HG02678 (cell line): ENCODE data around the gene ADAM12.

Source experiments
- ATAC-seq: cut with Tn5 transposase; IDR thresholded peaks from one replicate; pipeline ENCODE4 v1.9.1; 2021; ENCODE audit warnings: mild to moderate bottlenecking, moderate library complexity; ENCODE audit not compliant: unreplicated experiment

ADAM12 gene

DNA sequence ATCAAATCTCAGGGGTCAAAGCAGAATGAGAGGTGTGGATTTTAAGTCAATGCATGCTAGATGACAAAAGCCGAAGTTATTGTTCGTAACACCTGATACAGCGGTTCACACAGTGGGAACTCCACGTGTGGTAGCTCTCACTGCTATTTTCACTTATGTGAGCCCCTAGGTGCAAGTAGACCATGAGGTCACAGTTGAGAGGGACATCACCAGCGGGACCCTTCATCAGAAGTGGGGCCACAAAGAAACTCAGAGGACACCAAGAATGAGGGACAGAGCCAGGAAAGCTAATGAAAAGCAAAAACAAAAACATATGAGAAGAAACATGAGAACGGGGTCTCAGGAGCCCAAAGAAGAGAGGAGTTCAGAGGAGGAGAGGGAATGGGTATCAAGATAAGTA, 63.5 kb downstream of the ADAM12 start:
- ATAC-seq = no peak

DNA sequence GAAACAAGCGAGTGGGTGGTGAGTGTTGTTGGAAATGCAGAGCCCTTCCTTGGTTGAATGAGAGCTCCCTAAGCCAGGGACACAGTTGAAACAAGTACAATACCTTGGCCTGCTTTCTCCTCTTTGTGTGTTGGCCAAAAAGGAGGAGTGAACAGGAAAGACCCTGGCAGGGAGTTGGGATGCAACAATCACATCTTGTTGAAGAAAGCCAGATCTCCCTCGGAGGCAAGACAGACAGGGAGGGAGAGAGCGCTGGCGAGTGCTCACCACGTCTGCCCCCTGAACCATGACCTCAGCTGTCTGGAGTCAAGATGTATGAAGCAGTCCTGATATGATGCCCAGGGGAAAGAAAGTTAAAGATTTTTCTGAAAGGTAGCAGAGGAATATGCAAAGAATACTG, 66.8 kb downstream of the ADAM12 start:
- ATAC-seq = no peak

DNA sequence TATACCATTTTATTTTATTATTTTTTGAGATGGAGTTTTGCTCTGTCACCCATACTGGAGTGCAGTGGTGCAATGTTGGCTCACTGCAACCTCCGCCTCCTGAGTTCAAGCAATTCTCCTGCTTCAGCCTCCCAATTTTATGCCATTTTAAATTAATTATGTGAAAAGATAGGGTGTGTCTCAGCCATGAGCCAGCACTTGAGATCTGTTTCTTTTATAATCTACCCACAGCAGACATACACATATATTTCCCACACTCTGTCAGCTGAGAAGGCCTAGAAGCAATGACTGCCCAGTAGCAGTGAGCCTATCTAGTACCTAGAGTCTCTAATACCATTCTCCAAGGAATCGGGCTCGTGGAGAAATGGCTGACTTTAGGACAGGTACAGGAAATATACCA, 70.5 kb downstream of the ADAM12 start:
- no peak for ATAC-seq

DNA sequence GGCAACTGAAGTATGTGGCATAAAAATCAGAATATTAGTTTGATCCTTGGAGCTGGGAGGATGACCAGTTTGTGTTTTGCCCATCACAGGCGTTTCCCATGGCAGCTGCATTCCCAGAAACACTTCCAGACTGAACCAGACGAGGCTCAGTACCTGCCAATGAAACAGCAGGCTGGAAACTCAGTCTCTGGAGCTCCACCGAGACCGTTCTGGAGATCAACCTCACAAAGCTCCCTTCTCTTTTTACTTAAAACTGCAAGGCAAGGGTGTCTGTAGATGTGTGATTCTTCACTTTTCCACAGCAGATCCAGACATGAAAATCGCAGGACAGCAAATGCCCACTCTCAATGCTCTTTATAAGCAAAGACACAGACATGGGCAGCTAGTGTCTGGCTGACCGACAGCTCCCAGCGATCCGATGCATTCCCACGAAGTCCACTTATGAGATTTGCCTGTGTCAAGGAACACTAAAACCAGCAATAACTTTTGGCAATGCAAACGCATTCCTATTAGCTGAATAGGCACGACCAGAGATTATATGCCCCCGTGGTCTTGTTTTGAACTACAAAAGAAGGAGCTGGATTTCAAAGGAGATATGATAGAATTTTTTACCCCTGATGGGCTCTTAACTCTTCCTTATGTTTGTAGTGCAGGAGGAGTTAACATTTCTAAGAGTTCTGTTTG, 72.6 kb downstream of the ADAM12 start:
- ATAC-seq = no peak

DNA sequence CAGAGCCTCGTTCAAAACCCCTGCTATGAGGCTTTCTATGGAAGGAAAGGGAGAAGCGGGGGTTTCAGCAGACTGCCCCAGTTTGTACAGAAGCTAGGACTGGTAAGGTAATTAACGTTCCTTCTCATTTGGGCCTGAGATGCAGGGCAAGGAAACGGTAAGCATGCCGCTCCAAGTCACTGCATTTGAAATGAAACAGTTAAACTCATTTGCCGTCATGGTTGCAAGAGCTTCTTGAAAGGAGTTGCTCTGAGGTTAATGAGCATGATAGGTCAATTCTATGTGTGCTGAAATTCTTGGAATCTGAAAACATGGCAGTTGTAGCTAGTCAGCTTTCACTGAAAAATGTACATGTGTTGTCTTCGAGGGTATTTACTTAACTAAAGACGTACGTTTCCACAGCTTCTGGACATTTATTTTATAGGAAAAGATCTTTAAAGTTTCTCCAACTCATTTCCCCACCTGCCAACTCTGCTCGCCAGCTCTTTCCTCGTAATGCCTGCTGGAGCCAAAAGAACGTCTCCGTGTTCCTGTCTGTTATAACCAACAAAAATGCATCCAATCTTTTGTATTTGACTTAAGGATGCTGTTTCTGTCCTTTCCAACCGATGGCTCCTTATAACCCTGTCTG, 73.3 kb downstream of the ADAM12 start:
- no peak for ATAC-seq

DNA sequence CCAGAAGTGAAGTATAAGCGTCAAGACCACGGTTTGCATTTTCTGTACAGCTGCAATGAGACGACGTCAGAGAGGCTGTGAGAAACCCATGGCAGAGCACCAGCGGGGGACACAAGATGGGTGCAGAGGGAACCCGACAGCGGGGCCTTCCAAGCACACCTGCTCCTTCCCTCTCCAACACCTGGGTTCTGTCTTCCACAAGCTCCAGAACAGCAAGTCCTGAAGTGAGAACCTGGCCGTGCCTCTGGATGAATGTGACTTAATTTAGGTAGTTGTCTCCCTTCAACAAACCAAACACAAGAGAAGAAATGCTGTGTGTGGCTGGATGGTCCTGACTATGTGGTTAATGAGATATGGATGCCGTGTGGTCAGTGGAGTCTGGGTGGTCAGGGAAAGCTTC, 76.1 kb downstream of the ADAM12 start:
- ATAC-seq = no peak

DNA sequence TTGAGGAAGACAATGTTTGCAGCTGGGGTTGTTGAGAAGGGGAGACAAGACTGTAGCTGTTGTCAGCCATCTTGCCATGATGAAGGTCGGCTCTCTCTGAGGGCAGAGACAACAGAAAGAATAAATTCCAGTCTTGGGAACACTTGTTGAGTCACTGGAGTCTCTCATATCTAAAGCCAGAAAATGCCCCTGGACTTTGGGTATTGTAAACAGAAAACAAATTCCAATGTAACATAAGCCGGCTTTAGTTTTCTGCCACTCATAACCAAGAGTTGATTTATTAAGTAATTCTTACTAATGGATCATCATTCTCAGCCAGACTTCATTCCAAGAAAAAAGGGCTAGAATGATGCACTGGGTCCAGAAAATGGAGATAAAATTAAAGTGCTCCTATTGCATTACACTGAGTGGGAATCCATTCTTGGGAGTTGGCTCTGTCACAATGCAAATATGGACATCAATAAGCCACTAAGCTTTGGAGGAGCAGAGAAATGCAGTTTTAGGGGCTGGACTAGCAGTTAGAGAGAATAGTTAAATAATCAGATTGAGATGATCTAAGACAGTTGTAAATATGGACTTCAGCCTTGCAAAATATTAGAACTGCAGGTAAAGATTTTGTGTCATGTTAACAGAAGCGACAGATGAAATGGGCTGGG, 78.9 kb downstream of the ADAM12 start:
- no peak for ATAC-seq

DNA sequence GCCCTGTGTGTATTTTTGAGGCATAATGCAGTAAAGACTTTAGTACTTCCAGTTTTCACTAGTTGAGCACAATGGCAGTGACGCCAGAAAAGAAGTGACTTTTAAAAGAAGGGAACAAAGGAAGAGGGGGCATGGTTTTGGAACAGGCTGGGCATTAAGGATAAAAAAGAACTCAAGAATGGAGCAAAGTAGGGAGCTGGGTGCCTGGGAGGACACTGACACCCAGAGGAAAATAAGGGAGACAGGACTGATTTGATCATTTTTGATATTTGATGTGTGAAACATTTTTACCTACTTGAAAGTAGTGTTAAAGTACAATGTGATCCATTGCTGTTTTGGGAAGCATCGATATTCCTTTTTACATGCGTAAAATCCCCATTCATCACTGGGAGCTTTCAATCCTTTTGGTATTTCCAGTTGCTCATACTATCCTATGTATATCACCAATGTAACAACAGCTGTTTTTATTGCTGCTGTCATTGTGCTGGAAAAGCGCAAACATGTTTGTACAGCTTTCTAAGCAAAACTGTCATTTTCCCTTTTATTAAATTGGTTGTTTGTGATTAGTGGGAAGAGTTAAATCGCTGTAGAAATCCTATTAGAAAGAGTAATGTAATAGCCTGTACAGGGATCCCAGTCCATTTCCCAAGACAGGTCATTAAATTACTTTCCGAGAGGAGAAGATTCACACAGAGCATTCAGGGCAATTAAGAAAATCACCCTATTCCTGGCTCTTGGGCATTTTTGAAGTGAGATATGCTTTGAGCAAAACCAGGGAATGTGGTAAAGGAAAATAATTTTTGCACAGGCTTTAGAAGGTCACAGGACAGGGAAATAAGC, 85.2 kb downstream of the ADAM12 start:
- no peak for ATAC-seq

DNA sequence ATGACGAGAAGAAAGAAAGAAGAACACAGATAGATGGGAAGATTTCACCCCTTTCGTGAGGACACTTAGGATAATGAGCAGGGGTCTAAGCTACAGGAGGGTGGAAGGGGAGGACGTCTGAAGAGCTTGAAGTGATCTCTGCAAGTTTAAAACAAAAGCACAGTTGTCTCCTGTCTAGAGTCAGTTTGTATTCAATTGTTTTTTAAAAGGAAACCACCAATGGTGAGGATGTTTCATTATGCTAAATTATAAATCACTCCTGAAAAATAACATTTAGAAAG, 85.9 kb downstream of the ADAM12 start:
- no peak for ATAC-seq

DNA sequence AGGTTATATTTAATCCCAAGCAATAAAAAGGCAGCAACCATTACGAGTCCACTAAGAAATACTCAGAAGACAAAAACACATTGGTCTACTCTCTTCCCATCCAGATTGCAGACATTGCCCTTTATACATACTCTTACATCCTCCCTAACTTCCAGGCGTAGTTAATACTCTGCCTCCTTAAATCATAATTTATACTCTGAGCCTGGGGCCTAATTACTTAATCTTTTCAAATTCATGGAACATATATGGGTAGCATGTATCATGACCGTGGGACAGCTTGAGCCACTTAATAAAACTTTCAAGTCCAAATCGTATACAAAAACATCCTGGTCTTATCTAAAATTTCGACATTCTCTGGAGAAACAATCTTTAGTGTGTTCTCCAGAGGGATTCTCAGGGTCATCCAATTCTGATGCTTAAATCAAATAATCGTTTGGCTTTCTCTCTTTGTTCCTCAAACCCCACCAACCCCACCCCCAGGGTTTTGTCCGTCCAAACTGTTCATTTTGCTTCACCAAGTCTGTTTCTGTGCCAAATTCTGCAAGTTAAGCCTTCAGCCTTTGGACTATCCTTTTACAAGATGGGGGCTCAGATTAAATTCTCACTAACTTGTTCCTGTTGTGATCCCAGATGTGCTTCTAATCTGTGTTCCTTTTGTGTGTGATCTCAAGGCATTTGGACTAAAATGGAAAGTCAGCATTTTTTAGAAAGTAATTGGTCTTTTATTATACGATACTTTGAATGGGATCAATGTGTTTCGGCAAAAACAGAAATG, 86.4 kb downstream of the ADAM12 start:
- ATAC-seq = no peak

DNA sequence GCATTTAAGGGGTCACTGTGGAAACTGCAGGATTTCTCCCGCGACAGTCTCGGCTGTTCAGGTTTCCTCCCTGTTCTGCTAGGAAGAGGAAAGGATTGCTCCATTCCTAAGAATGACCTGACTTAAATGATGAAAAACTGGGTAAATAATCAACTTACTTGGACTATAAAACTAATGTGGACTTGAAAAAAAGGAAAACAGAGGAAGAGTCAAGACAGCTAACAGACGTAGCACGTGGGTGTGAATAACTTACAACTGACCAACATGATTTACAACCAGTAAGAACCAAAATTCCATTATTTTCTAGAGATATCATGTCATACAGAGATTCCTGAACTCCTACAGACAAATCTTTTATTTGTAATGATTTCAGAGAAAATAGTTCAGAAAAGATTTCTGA, 93.8 kb downstream of the ADAM12 start:
- no peak for ATAC-seq

DNA sequence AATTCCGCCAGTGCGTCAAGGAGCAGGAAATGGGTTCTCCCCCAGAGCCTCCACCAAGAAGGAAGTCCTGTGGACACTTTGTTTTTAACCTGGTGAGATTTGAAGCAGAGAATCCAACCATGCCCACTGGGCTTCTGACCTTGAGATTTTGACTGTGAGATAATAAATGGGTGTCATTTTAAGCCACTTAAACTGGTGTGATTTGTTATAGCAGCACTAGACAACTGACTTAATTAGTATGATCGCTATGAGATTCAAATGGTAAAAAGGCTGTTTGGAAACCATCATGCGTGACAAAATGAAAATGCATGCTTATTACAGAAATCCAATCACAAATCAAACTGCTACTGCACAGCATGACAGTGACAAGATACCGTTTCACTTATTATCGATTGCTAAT, 98.0 kb downstream of the ADAM12 start:
- no peak for ATAC-seq

DNA sequence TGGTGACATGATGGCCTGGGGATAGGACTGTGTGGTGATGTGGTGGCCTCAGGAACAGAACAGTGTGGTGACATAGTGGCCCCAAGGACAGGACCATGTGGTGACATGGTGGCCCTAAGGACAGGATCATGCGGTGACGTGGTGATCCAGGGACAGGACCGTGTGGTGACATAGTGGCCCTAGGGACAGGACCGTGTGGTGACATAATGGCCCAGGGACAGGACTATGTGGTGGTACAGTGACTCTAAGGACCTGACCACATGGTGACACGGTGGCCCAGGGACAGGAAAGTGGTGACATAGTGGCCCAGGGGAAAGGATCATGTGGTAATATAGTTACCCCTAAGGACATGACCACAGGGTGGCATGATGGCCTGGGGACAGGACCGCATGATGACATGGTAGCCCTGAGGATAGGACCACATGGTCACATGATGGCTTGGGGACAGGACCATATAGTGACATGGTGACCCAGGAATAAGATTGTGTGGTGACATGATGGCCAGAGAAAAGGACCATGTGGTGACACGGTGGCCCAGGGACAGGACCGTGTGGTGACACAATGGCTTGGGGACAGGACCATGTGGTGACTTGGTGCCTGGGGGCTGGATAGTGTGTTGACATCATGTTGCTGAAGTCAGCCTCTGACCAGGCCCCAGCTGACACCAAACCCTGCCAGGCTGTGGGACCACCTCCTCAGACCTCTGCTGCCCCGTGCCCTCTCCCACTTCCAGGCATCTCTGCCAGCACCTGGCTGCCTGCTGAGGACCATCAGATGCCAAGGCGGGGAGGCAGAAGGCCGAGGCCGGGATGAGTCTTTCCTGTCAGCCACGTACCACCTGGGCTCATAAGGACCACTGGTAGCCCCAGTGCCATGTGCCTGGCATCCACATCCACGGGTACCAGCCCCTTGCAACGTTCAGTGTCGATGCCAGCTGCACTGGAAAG, 99.5 kb downstream of the ADAM12 start:
- no peak for ATAC-seq

DNA sequence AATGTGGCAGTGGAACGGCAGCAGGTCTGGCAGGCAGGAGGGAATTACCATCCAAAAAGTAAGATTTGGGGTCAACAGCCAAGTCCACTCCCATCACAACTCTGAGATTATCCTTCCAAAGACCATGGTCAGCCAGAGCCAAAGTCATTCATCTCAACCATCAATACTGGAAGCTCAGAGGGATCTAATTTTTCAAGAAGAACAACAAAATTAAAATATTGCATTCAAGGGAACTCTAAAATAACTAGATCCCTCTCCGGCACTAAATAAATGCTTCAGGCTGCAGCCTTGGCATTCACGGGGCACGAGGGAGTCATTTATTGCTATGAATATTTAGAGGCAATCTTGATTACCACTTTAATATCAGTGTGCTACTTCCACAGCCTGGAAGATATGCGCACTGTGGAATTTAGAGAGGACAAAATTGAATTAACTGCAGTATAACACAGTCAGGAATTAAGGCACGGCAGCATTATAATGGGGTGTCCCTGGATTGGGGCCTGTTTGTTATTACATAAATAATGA, 102.0 kb downstream of the ADAM12 start:
- no peak for ATAC-seq

DNA sequence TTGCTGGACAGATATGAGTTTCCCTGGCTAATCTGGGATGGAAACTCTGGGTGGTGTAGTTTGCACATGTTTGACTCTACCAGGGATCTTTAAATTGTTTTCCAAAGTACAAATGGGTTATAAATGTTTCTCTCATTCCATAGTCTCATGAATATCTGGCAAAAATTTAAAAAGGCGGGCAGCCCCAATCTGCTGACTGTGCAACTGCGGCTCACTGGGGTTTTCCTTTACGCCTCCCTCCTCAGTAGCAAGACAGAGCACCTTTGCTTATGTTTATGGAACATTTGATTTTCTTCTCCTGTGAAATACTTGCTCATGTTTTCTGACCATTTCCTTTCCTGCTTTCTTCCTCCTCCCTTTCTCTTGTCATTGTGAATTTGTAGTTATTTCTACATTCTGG, 105.0 kb downstream of the ADAM12 start:
- no peak for ATAC-seq

DNA sequence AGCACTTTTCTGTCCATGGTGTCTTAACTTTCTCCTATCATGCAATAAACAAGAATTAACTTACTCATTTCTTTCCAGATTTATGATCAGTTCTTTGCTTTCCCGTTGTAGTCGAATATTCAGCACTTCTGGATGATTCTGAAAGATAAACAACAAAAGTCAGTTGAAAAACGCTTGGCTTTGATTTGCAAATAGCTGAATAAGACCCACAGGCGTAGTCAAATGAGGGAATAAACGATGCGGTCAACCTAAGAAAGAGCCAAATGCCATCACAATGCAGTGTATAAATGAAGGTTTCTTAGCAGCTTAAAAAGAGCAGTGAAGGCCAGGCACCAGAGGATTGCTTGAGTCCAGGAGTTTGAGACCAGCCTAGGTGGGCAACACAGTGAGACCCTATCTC, 109.4 kb downstream of the ADAM12 start:
- ATAC-seq = no peak

DNA sequence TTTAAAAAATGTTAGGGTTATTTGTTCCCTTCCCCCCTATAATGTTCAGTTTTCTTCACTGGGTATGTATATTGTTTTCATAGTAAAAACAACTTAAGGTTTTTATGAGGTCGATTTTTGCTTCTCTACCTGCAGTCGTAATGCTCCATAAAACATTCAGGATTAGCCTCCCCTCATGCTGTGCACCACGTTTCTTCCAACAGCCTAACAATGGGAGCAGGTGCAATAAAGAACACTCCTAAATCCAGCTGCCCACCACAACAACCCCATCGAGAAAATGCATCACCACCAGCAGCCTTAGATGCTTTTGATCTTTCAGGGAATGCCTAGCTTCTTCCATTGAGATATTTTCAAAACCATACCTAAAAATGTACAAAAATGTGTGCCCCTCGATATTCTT, 111.1 kb downstream of the ADAM12 start:
- ATAC-seq = no peak

DNA sequence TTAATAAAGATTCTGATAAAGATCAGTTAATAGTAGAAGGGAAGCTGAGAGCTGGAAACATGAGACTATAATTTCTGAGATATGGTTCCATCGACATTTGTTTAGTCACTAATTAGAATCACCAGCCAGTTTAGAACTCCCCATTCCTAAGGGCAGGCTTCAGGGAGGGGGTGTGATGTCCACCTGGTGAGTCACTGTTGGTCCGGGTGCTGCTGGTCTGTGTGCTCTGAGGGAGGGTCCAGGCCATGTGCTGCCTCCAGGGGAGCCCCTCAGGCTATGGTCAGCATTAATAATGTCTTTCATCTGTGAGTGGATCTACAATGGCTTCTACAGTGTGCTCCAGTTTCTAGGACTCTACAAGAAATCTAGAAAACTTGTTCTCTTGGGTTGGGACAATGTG, 115.8 kb downstream of the ADAM12 start:
- no peak for ATAC-seq

DNA sequence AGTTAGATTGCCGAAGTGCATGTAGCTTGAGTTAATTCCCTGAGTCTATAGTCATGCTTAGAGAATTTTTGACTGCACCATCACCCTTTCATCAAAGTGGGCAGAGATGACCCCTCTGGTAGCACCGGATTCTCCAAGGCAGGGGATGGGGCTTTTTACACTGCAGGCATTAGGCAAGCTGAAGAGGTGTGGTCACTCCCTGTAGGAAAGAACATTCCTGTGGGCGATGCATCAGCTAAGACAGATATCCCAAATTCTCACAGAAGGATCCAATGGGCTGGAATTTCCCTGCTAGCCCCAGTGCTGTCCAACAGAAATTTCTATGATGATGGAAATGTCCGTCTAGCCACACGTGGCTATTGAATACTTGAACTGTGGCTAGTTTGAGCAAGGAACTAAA, 118.2 kb downstream of the ADAM12 start:
- no peak for ATAC-seq
